Effector CD8-positive, alpha-beta T cell (primary cell): Measurements from ENCODE around the gene TUG1.

Experiments
- DNase-seq: peaks from one replicate; lab custom pipeline; 2025; lab: John Stamatoyannopoulos, UW

Gene TUG1

DNA sequence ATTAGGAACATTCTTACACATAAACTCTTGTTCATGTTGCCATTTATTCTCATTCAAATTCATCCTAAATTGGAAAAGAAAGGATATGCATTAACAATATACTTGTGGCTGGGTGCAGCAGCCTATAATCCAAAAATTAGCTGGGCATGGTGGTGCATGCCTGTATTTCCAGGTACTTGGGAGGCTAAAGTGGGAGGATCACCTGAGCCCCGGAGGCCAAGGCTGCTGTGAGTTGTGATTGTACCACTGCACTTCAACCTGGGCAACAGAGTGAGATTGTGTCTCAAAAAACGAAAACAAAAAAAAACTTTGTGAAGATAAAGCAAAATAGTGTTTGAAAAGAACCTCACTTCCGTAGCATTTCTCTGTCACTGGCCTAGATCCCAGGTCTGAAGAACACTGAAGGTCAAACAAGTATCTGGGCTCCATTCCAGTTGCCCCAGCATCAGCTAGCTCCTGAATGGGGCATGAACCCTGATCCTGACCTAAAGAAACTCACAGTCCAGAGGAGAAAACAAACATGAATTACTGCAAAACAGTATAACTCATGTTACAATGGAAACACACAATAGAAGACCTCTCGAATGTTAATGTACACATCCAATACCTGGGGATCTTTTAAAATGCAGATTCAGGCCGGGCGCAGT lies 32.2 kb downstream of the TUG1 start:
- DNase-seq: no peak

DNA sequence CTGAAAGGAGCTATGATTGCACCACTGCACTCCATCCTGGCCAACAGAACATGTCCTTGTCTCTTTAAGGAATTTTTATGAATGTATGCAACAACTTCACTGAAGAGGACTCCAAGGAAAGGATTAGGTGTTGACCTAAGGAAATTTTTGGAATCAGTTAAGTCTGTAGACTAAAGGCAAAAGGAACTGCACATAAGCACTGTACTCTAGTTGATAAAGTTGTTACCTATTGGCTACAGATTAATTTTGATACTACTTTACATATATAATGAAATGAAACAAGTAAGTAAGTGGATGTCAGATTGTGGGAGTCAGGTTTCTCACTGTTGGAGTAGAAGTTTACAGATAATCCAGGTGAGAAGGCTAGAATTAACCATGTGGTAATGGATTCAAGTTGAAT lies 36.5 kb downstream of the TUG1 start:
- DNase-seq: no peak

DNA sequence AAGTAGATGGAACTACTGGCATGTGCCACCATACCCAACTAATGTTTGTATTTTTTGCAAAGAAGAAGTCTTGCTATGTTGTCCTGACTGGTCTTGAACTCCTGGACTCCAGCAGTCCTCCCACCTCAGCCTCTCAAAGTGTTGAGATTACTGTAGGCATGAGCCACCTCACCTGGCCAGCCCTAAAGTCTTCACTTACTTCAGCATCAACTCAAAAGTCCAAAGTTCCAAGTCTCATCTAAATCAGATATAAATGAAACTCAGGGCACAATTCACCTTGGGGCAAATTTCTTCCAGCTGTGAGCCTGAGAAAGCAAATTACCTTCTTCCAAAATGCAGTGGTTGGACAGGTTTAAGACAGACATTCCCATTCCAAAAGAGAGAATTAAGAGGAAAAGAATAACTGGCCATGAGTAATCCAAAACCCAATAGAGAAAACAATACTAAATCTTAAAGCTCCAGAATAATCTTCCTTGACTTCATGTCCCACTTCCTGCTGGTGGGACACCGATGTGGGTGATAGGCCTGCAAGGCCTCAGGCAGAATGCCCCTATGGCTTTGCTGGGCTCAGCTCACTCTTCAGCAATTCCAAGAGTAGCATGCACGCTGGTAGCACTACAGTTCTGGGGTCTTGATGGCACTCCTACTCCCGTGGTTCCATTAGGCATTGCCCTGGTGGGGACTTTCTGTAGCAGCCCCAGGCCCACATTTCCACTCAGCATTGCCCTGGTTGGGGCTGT lies 50.3 kb downstream of the TUG1 start:
- DNase-seq: no peak

DNA sequence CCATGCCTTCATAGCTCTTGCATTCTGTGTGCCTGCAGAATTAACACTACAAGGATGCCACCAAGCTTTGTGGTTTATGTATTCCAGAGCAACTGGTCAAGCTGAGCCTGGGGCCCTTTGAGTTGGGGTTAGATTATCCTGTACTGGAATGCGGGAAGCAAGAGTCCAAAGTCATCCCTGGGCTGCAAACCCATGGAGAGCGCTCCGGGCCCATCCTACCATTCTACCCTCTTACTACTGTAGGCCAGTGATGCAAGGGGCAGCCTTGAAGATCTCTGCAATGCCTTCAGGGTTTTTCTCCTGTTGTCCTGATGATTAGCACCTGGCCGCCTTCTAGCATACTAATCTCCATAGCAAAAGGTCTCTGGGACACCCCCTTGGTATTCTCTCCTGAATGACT lies 51.3 kb downstream of the TUG1 start:
- DNase-seq: no peak

DNA sequence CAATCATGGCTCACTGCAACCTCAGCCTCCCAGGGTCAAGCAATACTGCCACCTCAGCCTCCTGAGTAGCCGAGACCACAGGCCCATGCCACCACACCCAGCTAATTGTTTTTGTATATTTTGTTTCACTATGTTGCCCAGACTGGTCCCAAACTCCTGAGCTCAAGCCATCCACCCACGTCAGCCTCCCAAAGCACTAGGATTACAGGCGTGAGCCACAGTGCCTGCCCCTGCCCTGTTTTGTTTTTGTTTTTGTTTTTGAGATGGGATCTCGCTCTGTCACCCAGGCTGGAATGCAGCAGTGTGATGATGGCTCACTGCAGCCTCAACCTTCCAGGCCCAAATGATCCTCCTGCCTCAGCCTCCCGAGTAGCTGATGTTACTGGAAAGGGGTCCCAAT lies 53.5 kb downstream of the TUG1 start:
- DNase-seq: no peak
